Stomach (tissue), 9 donors: ENCODE data around the gene ABCF2. TPM values are rescaled to one million over a fixed set of nuclear protein-coding genes. Genes with fewer than 3 reads are reported as not detected.

Experiments used
- DNase-seq, 2 donors: peaks; one replicate each; pipeline versions ENCODE4 v3.0.0 to v3.0.0-alpha.2; 2013 to 2019
- H3K27ac ChIP-seq, 5 donors: fragments of 200-600 bp in 4 of 5; sonication (generic) in 4 of 5; one replicate each; pipeline ENCODE4 v1.5.1; 2013 to 2019; ENCODE audit warnings: mild to moderate bottlenecking in 1 of 5, moderate library complexity in 1 of 5
- H3K27me3 ChIP-seq, 3 donors: fragments of 200-600 bp; sonication (generic); one replicate each; pipeline ENCODE4 v1.5.1; 2017 to 2019; ENCODE audit warnings: mixed run types in 1 of 3
- H3K36me3 ChIP-seq, 4 donors: fragments of 200-600 bp; sonication (generic); 1 replicate in 3 of 4; 2 replicates in 1 of 4; pipeline ENCODE4 v1.5.1; 2016 to 2019
- H3K4me1 ChIP-seq, 4 donors: fragments of 200-600 bp; sonication (generic); one replicate each; pipeline ENCODE4 v1.5.1; 2016 to 2019
- H3K4me3 ChIP-seq, 4 donors: fragments of 200-600 bp; sonication (generic) in 3 of 4; one replicate each; pipeline ENCODE4 v1.5.1; 2016 to 2019; ENCODE audit warnings: mild to moderate bottlenecking in 1 of 4
- H3K9me3 ChIP-seq, 4 donors: fragments of 200-600 bp; sonication (generic); one replicate each; pipeline ENCODE4 v1.5.1; 2016 to 2019
- EP300 ChIP-seq: sonication (generic); formaldehyde crosslinking; IDR thresholded peaks from one replicate; pipeline ENCODE4 v1.6.1; 2017; ENCODE audit warnings: antibody characterized with exemption
- POLR2A ChIP-seq, 4 donors: fragments of 450-650 bp; IDR thresholded peaks; one replicate each; pipeline ENCODE4 v1.6.1; 2016; ENCODE audit warnings: antibody characterized with exemption in 4 of 4, control low read depth in 2 of 4, mild to moderate bottlenecking in 1 of 4, moderate library complexity in 1 of 4
- POLR2AphosphoS5 ChIP-seq, 3 donors: sonication (generic); formaldehyde crosslinking; IDR thresholded peaks; one replicate each; pipeline ENCODE4 v1.6.1; 2016; ENCODE audit warnings: antibody characterized with exemption in 3 of 3
- whole genome bisulfite sequencing, 5 donors: extraction: QIAGEN DNeasy Blood & Tissue Kit in 3 of 5; methylation state at CpG; one replicate each; pipeline versions ENCODE4 v1.1.5 to v1.1.7; 2013 to 2018; 5-methylcytosine and 5-hydroxymethylcytosine counted together
- intact Hi-C: fragments of 100-400 bp; cut with DNase I; formaldehyde crosslinking; loops from one replicate; pipeline ENCODE4 v1.15.1; 2023; ENCODE audit warnings: low total_unique reads
- polyA plus RNA-seq, 3 donors: library from polyadenylated mRNA; stranded (reverse); fragments of 200-250 nt; gene quantifications; one replicate each; pipeline ENCODE4 v1.2.3, GENCODE V29; 2013
- total RNA-seq, 5 donors: library from RNA; depleted of rRNA; stranded (reverse); fragments of >200 nt; gene quantifications; one replicate each; pipeline versions ENCODE4 v1.1.0 to v1.2.3, GENCODE V29; 2014 to 2016
- TF ChIP-seq, protein P1 (sequence below), 7 experiments: fragments of 450-650 bp in 4 of 7; fragments of 200-600 bp in 3 of 7; sonication (generic) in 3 of 7; IDR thresholded peaks; one replicate each; pipeline ENCODE4 v1.5.1; 2016 to 2019; ENCODE audit warnings: antibody characterized with exemption in 7 of 7, control low read depth in 2 of 7, mild to moderate bottlenecking in 1 of 7
- donor health status: healthy with polysubstance abuse.
- donor health status: Bipolar disorder and iron deficiency.
- donor health status: healthy.

Gene ABCF2
- total and polyA plus RNA-seq, 8 donors: 5.2 to 28.0 (median 15.2) TPM

DNA sequence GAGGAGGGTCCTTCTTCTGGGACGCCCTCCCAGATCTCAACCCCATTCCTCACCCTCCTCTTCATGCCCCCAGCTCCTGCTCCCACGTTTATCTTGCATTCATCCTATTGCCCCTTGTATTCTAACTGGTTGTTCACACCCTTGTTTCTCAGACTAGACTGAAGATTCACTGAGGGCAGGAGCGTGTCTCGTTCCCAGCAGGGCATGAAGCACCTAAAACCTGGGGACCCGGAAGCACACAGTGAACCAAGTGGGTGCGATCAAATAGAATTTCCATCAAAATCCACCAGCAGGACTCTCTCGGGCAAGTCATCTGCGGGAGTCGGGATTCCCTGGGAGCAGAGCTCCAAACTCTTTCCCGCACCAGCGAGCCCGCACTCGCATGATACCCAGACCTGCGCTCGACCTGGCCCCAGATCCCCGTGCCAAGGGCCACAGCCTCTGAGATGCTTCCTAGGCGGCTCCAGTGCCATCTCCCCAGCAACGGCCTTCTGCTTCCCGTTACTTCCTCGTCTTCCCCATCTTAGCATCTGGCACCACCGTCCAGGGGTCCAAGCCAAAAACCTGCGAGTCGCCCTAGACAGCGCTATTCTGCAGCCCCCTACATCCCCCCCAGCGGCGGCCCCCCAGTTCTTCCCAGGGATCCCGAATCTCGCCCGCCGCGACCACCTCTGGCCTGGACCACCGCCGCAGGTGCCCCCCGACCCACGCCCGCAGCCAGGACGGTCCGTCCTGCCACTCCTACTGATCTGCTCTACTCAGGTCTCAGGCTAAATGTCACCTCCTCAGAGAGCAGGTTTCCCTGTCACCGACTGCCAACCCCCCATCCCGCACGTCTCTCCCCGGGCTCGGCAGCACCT, 53.4 kb downstream of the ABCF2 start:
- Histone ChIP-seq H3K27ac (no peak overlapping the region), H3K4me1 (peaks cover 0 to 10% (median 5%) of the 10 kb centered on the region in 4 donors), H3K4me3 (no peak overlapping the region), H3K36me3 (no peaks in the 10 kb centered on the region), H3K27me3 (peaks cover 0 to 95% (median 40%) of the 10 kb centered on the region in 3 donors), H3K9me3 (no peaks in the 10 kb centered on the region)
- DNase-seq: peak in 1 of 2 donors; percentile 22
- TF ChIP-seq POLR2AphosphoS5 (IDR thresholded peaks at IDR 0.05) (no peak), EP300 (no peak), POLR2A (IDR thresholded peaks at IDR 0.05) (no peak)
- TF ChIP-seq, protein P1, sequence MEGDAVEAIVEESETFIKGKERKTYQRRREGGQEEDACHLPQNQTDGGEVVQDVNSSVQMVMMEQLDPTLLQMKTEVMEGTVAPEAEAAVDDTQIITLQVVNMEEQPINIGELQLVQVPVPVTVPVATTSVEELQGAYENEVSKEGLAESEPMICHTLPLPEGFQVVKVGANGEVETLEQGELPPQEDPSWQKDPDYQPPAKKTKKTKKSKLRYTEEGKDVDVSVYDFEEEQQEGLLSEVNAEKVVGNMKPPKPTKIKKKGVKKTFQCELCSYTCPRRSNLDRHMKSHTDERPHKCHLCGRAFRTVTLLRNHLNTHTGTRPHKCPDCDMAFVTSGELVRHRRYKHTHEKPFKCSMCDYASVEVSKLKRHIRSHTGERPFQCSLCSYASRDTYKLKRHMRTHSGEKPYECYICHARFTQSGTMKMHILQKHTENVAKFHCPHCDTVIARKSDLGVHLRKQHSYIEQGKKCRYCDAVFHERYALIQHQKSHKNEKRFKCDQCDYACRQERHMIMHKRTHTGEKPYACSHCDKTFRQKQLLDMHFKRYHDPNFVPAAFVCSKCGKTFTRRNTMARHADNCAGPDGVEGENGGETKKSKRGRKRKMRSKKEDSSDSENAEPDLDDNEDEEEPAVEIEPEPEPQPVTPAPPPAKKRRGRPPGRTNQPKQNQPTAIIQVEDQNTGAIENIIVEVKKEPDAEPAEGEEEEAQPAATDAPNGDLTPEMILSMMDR (IDR thresholded peaks at IDR 0.05): no peak
- WGBS, 5 donors: 84 to 88% (median 87%) methylated on average over 42 to 43 of the region's 43 CpGs
- intact Hi-C loops: no loop called here

DNA sequence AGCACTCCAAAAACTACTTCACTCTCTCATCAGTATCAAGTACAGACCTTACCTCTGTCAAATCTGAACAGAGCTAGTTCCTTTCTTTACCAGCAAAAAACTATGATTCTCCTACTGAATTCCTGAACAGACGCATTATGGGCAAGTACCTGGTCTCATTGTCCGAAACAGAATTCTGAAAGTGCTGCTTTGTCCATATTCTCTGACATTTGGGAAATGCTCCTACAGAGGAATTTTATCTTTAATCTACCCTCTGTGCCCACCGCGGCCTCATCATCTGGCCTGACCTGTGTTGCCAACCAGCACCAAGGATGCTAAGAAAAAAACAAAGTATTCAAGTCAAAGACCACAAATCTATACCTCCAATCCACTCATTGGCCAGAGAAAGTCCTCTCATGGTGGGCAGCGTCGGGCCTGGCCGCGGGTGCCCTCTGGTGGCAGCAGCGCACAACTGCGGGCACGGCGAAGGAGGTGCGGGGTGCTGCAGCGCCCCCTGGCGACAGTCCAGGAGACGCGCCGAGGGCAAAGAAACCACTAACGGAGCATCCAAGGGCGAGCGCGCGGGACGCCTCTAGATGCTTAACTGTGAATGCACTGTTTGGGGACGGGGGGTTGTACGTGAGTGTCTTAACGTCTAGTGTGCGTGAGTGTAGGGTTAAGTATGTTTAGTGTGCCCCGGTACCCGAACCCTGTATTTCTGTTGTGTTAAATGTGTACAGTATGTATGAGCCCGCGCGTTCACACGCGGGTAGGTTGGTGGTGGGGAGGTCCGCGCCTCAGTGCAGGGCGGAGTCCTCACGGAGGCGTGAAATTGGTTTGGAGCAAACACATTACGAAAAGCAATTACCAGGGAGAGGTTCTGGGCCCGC, 54.5 kb downstream of the ABCF2 start:
- no peak overlapping the region for H3K27ac ChIP-seq
- DNase-seq: peak; percentile 85 to 93
- peaks cover 0 to 95% (median 51%) of the 10 kb centered on the region in 3 donors for H3K27me3 ChIP-seq
- peaks cover 8 to 21% (median 14%) of the 10 kb centered on the region in 4 donors for H3K4me1 ChIP-seq
- peak; percentile 16 to 86 (median 21) for TF ChIP-seq POLR2AphosphoS5 (IDR thresholded peaks at IDR 0.05)
- TF ChIP-seq, protein P1 (IDR thresholded peaks at IDR 0.05): peak in 6 of 7 experiments; percentile 83 to 100 (median 100)
- no peak for TF ChIP-seq EP300
- no peak for TF ChIP-seq POLR2A (IDR thresholded peaks at IDR 0.05)
- H3K4me3 ChIP-seq: no peak overlapping the region
- H3K9me3 ChIP-seq: no peaks in the 10 kb centered on the region
- intact Hi-C loops: no loop called here
- H3K36me3 ChIP-seq: no peaks in the 10 kb centered on the region
- WGBS, 5 donors: 20 to 37% (median 21%) methylated on average over 26 to 42 of the region's 42 CpGs

DNA sequence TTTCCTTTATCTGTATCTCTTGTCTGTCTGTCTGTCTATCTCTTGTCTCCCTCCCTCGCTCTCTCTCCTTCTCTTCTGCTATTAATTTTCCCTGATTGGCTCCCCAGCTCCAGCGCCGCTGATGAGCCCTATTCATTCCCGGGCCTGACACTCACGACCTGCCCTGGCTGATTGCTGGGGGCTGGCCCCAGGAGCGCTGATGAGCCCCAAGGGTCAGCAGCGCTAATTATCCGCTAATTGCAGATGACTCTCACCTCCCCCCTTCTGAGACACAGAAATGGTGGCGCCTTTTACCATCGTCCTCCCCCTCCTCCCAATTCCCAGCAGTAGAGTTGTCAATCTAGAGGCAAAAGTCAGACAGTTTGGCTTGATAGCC, 58.2 kb downstream of the ABCF2 start:
- H3K9me3 ChIP-seq: no peaks in the 10 kb centered on the region
- no peak for TF ChIP-seq POLR2A (IDR thresholded peaks at IDR 0.05)
- TF ChIP-seq EP300: no peak
- TF ChIP-seq, protein P1 (IDR thresholded peaks at IDR 0.05): no peak
- TF ChIP-seq POLR2AphosphoS5 (IDR thresholded peaks at IDR 0.05): no peak
- H3K27ac ChIP-seq: no peak overlapping the region
- peak in 1 of 2 donors; percentile 13 for DNase-seq
- no peaks in the 10 kb centered on the region for H3K36me3 ChIP-seq
- peaks cover 16 to 94% (median 63%) of the 10 kb centered on the region in 3 donors for H3K27me3 ChIP-seq
- intact Hi-C loops: loop anchor here (5.0 kb wide), 1 partner anchor 41 kb away; no protein-coding TSS in a partner anchor
- 39 to 52% (median 44%) methylated on average over 10 of the region's 10 CpGs for WGBS, 5 donors
- peaks cover 18 to 28% (median 23%) of the 10 kb centered on the region in 4 donors for H3K4me1 ChIP-seq
- H3K4me3 ChIP-seq: no peak overlapping the region
